ENCODE data around the gene SDHA. TPM values are rescaled to one million over a fixed set of nuclear protein-coding genes. Genes with fewer than 3 reads are reported as not detected.

Gene SDHA
- polyA plus RNA-seq, 3 donors, result 130 to 150 (median 148) TPM

- no peak for DNase-seq (ENCODE audit: extremely low read depth in 1 of 11, low read depth in 9 of 11, low spot score in 4 of 11)
These were observed 25.5 kb upstream of the SDHA start for GRCh38 chr5:192691-192969.

- no peak for DNase-seq (ENCODE audit: extremely low read depth in 1 of 11, low read depth in 9 of 11, low spot score in 4 of 11)
These were observed 24.9 kb upstream of the SDHA start for GRCh38 chr5:192970-193831.

DNA sequence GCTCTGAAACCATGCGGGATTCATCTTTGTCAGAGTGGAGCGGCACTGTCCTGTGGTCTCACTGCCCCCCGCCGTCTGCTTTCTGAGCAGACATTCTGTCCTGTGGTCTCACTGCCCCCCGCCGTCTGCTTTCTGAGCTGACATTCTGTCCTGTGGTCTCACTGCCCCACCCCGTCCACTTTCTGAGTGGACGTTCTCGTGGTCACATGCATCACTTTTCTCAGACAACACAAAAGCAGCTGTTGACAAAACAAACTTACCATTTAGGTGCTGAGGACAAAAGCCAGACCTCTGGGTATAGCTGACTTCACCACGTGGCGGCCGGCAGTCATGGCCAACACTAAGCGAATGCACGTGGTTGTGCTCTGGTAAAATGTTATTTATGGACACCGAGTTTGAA lies 24.0 kb upstream of the SDHA start:
- no peak for DNase-seq (ENCODE audit: extremely low read depth in 1 of 11, low read depth in 9 of 11, low spot score in 4 of 11)

DNA sequence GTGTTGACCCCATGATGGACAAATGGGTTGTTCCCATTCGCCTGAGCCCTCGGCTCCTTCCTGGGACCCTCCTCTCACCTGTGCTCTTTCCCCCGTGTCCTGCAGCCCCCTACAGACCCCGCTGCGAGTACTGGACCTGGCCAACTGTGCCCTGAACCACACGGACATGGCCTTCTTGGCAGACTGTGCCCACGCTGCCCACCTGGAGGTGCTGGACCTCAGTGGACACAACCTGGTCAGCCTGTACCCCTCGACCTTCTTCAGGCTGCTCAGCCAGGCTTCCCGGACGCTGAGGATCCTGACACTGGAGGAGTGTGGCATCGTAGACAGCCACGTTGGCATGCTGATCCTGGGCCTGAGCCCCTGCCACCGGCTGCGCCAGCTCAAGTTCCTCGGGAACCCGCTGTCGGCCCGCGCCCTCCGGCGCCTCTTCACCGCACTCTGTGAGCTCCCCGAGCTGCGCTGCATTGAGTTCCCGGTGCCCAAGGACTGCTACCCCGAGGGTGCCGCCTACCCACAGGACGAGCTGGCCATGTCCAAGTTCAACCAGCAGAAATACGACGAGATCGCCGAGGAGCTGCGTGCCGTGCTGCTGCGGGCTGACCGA lies 23.4 kb upstream of the SDHA start:
- no peak for DNase-seq (ENCODE audit: extremely low read depth in 1 of 11, low read depth in 9 of 11, low spot score in 4 of 11)

GRCh38 chr5:195401-196160 lies 22.5 kb upstream of the SDHA start:
- no peak for DNase-seq (ENCODE audit: extremely low read depth in 1 of 11, low read depth in 9 of 11, low spot score in 4 of 11)

GRCh38 chr5:196350-196749 lies 21.8 kb upstream of the SDHA start:
- no peak for DNase-seq (ENCODE audit: extremely low read depth in 1 of 11, low read depth in 9 of 11, low spot score in 4 of 11)

GRCh38 chr5:197031-197430 lies 21.1 kb upstream of the SDHA start:
- peak in 1 of 11 donors; percentile 38 for DNase-seq (ENCODE audit: extremely low read depth in 1 of 11, low read depth in 9 of 11, low spot score in 4 of 11)

- no peak for DNase-seq (ENCODE audit: extremely low read depth in 1 of 11, low read depth in 9 of 11, low spot score in 4 of 11)
These were observed 20.1 kb upstream of the SDHA start for GRCh38 chr5:197892-198489.

- DNase-seq (ENCODE audit: extremely low read depth in 1 of 11, low read depth in 9 of 11, low spot score in 4 of 11), result no peak
These were observed 19.5 kb upstream of the SDHA start for GRCh38 chr5:198516-199196.

DNA sequence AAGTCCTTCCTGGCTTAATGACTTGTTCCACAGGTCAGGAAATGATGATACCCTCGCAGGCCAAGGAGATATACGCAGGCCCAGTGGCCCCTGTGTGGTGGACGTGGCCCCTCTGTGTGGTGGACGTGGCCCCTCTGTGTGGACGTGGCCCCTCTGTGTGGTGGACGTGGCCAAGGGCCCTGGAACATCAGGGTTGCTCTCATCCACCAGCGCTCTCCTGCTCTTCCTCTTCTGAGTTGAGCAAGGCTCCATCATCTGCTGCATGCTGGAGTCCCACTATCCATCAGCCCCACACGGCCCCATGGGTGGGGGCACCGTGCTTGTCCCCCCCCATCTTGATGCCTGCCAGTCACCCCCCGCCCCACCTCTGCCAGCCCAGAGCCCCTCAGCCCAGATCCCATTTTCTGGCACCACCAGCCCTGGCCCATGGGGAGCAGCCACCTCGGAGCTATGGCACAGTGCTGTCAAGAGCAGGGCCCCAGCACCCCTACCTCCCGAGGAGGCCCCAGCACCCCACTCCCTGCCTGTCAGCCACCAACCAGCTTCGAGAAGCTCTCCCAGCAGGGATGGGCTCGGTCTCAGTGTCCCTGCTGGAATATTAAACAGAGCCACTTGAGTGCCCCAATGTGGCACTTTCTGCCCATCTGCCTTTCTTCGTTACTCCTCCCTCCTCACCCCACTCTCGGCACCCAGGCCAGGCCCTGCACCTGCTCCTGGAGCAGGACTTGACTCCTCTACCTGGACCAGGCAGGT lies 18.7 kb upstream of the SDHA start:
- no peak for DNase-seq (ENCODE audit: extremely low read depth in 1 of 11, low read depth in 9 of 11, low spot score in 4 of 11)

DNA sequence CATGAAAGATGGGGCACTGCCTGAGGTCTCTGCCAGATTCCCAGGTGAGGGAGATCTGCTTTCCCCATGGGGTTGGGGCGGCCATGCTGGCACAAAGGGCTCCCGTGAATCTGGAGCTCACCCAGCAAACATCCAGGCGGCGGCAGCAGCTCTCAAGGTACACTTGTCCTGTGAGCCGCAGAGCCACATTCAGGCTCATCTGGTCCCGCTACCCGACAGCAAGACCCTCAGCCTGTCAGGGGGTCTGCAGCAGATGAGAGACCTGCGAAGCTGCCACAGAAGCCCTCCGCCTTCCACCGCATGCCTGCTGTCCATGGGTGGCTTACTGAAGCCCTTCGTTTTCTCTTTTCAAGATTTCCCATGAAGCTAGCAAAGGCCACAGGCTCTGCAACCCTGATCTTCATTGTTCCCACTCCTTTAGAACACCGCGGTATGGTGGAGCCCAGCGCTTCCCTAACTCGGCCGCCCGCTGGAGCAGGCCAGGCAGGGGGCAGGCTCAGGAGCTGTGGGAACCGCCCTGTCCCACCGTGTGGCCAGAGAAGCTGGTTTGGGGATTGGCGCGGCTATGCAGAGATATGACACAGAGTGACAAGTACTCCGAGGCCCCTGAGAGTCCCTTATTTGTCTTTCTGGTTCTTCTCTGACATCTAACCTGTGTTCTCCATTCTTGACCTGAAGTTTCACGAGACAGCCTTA lies 18.0 kb upstream of the SDHA start:
- no peak for DNase-seq (ENCODE audit: extremely low read depth in 1 of 11, low read depth in 9 of 11, low spot score in 4 of 11)

DNA sequence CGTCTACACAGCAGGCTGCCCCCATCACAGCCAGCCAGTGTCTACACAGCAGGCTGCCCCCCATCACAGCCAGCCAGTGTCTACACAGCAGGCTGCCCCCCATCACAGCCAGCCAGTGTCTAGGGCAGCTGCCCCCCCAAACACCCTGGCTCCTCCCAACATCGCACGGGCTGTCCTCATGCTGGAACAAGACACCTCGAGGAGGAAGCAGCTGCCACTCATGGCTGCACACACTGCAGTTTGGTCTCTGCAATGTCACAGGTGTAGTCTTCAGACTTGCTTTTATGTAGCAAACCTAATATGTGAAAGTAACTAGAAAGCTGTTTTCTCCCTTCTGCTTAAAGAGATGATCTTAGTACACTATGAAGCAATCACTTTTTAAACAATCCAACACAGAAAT lies 17.1 kb upstream of the SDHA start:
- DNase-seq (ENCODE audit: extremely low read depth in 1 of 11, low read depth in 9 of 11, low spot score in 4 of 11), result no peak

DNA sequence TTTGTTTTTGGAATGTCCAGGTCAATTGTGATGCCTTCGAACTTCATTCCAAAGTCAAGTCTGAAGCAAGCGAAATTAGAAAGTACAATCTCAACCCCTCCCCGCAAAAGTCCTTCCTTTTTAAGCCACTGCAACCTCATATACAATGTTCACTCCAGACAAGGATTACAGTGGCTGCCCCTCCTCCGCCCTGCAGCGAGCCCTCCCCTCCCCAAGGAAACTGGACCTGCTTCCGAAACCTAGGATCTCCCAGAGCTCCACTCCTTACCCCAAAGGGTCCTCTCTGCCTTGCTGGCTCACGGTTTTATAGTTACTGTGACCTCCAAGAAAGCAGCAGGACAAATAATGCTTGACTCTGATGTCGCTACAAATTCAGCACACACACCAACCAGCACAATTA lies 16.4 kb upstream of the SDHA start:
- DNase-seq (ENCODE audit: extremely low read depth in 1 of 11, low read depth in 9 of 11, low spot score in 4 of 11), result no peak

DNA sequence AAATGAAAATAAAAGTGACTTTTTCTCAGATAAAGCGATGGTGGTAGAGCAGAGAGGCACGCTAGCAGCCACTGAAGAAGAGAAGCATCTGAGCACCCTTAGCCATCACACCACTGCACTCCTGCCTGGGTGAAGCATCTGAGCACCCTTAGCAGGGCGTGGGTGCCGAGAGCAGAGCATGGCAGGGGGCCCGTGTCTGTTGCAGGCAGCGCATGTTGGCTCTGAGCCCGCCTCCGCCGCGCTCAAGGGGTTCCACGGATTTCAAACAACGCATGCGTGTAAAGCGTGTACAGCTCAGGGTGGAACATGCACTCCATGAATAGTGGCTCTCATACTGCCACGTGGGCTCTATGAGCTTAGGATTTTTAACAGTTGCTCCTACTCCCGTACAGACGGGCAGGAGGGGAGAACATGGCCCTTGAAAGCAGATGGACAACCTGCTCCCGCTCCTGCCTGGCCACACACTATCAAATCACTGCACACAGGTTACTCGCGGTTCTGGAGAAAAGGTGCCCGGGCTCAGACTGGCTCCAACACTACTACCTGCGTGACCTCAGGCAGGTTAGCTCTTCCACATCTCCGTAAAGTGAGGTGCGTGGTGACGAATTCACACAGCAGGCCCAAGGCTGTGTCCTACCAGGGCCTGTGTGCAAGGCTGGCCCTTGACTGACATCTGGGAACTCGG lies 14.7 kb upstream of the SDHA start:
- DNase-seq (ENCODE audit: extremely low read depth in 1 of 11, low read depth in 9 of 11, low spot score in 4 of 11), result no peak

- DNase-seq (ENCODE audit: extremely low read depth in 1 of 11, low read depth in 9 of 11, low spot score in 4 of 11), result no peak
These were observed 14.1 kb upstream of the SDHA start for GRCh38 chr5:204001-204400.

DNA sequence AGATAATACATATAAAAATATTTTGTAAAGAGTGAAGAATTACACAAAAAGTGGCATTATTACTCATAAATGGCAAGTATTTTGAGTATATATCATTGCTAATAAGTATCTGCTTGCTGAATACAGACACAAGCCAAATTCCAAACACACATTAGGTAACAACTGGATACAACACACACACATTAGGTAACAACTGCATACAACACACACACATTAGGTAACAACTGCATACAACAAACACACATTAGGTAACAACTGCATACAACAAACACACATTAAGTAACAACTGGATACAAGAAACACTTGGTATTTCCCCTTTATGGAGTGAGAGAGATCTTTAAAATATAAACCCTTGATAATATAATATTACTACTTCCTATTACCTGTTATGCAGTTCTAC lies 13.7 kb upstream of the SDHA start:
- DNase-seq (ENCODE audit: extremely low read depth in 1 of 11, low read depth in 9 of 11, low spot score in 4 of 11), result no peak

DNA sequence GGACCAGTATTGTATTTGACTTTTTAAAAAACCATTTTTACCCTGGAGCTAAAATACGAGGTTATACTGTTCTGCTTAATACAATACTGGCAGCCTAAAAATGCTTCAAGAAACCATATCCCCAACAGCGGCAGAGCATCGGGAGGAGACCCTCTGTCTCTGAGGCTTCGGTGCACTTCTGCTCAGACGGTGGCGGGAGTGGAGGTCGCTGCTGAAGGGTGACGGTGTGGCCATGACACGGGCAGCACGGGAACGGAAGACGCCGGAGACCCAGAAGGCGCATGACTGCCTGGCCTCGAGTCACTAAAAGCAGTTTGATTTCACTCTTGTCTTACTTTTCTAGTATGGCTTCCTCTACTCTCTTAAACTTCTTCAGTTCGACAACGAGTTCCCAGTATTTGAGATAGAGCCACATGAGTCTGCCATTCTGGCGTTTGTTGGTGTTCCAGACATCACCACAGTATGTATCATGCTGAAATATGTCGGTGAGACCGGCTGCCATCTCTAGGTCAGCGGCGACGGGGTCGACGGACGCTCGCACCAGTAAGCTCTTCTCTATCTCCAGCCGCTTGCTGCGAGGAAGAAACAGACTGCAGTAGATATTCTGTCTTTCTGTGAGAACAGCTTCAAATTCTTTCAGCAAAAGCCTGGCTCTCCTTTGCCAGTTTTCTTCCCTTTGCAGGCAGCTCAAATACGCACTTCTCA lies 13.0 kb upstream of the SDHA start:
- DNase-seq (ENCODE audit: extremely low read depth in 1 of 11, low read depth in 9 of 11, low spot score in 4 of 11), result no peak
